Measurements from ENCODE around the gene CFHR5.
"Not testable (repeated sequence)": the region's sequence is repeated elsewhere in the genome, so short reads cannot be mapped to it uniquely, and the experiment has no call there.

The CFHR5 gene

DNA sequence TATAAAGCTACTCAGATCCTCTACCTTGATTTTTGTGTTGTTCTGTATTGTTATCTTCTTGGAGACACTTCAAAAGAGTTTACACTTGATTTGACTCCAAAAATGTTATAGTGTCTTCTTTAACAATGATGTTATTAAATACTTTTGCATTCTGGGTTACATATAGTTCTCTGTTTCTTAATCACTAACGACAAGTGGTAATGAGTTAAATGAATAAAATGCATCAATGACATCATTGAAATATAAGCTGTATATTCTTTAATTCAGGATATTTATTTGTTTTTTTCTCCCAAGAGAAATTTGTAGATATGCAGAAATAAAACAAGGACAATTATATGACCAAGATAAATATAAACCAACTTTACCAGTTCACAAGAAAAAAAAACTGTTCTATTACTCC lies 7.2 kb upstream of the CFHR5 start:
- no peak for DNase-seq (ENCODE audit: low spot score)
- TF ChIP-seq, protein P1, sequence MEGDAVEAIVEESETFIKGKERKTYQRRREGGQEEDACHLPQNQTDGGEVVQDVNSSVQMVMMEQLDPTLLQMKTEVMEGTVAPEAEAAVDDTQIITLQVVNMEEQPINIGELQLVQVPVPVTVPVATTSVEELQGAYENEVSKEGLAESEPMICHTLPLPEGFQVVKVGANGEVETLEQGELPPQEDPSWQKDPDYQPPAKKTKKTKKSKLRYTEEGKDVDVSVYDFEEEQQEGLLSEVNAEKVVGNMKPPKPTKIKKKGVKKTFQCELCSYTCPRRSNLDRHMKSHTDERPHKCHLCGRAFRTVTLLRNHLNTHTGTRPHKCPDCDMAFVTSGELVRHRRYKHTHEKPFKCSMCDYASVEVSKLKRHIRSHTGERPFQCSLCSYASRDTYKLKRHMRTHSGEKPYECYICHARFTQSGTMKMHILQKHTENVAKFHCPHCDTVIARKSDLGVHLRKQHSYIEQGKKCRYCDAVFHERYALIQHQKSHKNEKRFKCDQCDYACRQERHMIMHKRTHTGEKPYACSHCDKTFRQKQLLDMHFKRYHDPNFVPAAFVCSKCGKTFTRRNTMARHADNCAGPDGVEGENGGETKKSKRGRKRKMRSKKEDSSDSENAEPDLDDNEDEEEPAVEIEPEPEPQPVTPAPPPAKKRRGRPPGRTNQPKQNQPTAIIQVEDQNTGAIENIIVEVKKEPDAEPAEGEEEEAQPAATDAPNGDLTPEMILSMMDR (IDR thresholded peaks at IDR 0.05; ENCODE audit: extremely low read depth, missing control alignments), result no peak

GRCh38 chr1:196976278-196976677 lies 1.1 kb upstream of the CFHR5 start:
- TF ChIP-seq, protein P1 (IDR thresholded peaks at IDR 0.05; ENCODE audit: extremely low read depth, missing control alignments), result no peak
- DNase-seq (ENCODE audit: low spot score), result no peak

GRCh38 chr1:196980859-196981258 lies 3.5 kb downstream of the CFHR5 start:
- TF ChIP-seq, protein P1 (IDR thresholded peaks at IDR 0.05; ENCODE audit: extremely low read depth, missing control alignments), result no peak
- no peak for DNase-seq (ENCODE audit: low spot score)

GRCh38 chr1:196982247-196982646 lies 4.9 kb downstream of the CFHR5 start:
- DNase-seq (ENCODE audit: low spot score), result not testable (repeated sequence)

DNA sequence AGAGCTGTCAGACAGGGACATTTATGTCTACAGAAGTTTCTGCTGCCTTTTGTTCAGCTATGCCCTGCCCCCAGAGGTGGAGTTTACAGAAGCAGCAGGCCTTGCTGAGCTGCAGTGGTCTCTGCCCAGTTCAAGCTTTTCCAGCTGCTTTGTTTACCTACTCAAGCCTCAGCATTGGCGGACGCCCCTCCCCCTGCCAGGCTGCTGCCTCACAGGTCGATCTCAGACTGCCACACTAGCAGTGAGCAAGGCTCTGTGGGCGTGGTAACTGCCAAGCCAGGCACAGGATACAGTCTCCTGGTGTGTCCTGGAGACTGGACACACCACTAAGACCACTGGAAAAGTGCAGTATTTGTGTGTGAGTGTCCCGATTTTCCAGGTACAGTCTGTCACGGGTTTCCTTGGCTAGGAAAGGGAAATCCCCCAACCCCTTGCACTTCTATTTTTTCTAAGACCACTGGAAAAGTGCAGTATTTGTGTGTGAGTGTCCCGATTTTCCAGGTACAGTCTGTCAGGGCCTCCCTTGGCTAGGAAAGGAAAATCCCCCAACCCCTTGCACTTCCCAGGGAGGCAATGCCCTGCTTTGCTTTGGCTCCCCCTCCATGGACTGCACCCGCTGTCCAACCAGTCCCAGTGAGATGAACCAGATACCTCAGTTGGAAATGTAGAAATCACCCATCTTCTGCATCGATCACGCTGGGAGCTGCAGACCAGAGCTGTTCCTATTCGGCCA lies 14.7 kb downstream of the CFHR5 start:
- DNase-seq (ENCODE audit: low spot score), result not testable (repeated sequence)

DNA sequence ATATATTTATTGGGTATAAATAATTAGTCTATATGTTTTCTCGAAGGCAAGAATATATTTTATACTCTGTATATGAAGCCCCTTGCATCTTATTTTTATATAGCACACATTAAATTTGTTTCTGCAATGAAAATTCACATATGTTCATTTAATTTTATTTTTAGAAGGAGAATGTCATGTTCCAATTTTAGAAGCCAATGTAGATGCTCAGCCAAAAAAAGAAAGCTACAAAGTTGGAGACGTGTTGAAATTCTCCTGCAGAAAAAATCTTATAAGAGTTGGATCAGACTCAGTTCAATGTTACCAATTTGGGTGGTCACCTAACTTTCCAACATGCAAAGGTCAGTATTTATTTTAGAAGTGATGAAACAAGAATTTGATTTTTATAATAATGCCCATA lies 16.6 kb downstream of the CFHR5 start:
- TF ChIP-seq, protein P1 (IDR thresholded peaks at IDR 0.05; ENCODE audit: extremely low read depth, missing control alignments), result no peak
- no peak for DNase-seq (ENCODE audit: low spot score)

- DNase-seq (ENCODE audit: low spot score), result no peak
- TF ChIP-seq, protein P1 (IDR thresholded peaks at IDR 0.05; ENCODE audit: extremely low read depth, missing control alignments), result no peak
Measured at GRCh38 chr1:196997423-196997822, 20.1 kb downstream of the CFHR5 start.

DNA sequence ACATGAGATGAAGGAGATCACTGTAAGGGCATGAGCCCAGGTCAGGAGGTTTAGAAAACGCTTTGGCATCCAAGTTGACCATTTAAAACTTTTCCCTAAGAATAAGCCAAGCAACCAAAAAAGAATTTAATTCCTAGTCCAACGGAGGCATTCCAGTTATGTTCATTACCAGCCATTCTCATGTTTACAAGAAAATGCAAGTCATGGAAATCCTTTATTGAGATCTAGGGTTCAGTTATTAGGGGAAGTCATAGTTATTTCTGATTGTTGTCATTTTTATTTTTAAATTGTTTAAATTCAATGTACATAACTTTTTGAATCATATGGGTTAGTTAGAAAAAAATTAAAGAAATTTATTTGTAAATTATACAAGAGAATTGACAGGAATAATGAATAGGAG lies 24.5 kb downstream of the CFHR5 start:
- TF ChIP-seq, protein P1 (IDR thresholded peaks at IDR 0.05; ENCODE audit: extremely low read depth, missing control alignments), result no peak
- no peak for DNase-seq (ENCODE audit: low spot score)
